Omental fat pad (tissue), 4 donors: ENCODE measurements around the gene MAPK8IP2. TPM values are rescaled to one million over a fixed set of nuclear protein-coding genes. Genes with fewer than 3 reads are reported as not detected.

Experiments
- ATAC-seq: fragments of 150-250 bp; one replicate; pipeline ENCODE4 v1.9.1; 2016; ENCODE audit warnings: mild to moderate bottlenecking, moderate library complexity; ENCODE audit not compliant: low FRiP score
- DNase-seq: peaks from one replicate; pipeline ENCODE4 v3.0.0-alpha.2; 2019; ENCODE audit warnings: low spot score
- CTCF ChIP-seq, 3 donors: fragments of 450-650 bp; IDR thresholded peaks; one replicate each; pipeline ENCODE4 v1.5.1; 2016 to 2017; ENCODE audit warnings: antibody characterized with exemption in 3 of 3, mild to moderate bottlenecking in 3 of 3, moderate library complexity in 2 of 3
- total RNA-seq, 4 donors: library from RNA; depleted of rRNA; stranded (reverse); fragments of >200 nt; gene quantifications; one replicate each; pipeline ENCODE4 v1.1.0, GENCODE V29; 2016

Gene MAPK8IP2
- total RNA-seq, 4 donors from 2014 or later = 1.6 to 3.1 (median 2.4) TPM

GRCh38 chr22:50575426-50575941, 25.1 kb upstream of the MAPK8IP2 start:
- no peak for ATAC-seq

GRCh38 chr22:50576070-50576469, 24.5 kb upstream of the MAPK8IP2 start:
- TF ChIP-seq CTCF (IDR thresholded peaks at IDR 0.05) = no peak
- ATAC-seq (no peak), DNase-seq (no peak)

More at GRCh38 chr22:50575426-50575941, 25.1 kb upstream of the MAPK8IP2 start:
- DNase-seq = no peak
- no peak for TF ChIP-seq CTCF (IDR thresholded peaks at IDR 0.05)

- ATAC-seq (no peak), DNase-seq (no peak)
- TF ChIP-seq CTCF (IDR thresholded peaks at IDR 0.05) = no peak
Observed at GRCh38 chr22:50576806-50577696, 23.5 kb upstream of the MAPK8IP2 start.

- DNase-seq (no peak), ATAC-seq (no peak)
- TF ChIP-seq CTCF (IDR thresholded peaks at IDR 0.05) = no peak
Observed at GRCh38 chr22:50577697-50577986, 23.0 kb upstream of the MAPK8IP2 start.

- DNase-seq = no peak
- ATAC-seq = no peak
- TF ChIP-seq CTCF (IDR thresholded peaks at IDR 0.05) = no peak
Observed at GRCh38 chr22:50577987-50578775, 22.4 kb upstream of the MAPK8IP2 start, which contains the start of gene CPT1B. Gene CPT1B, minus strand, starts transcription at chr22:50578427. Its CDS starts 512 bp downstream, at chr22:50577915.

- no peak for TF ChIP-seq CTCF (IDR thresholded peaks at IDR 0.05)
- DNase-seq (no peak), ATAC-seq (no peak)
Observed at GRCh38 chr22:50578776-50579310, 21.8 kb upstream of the MAPK8IP2 start.
